ENCODE data around the gene EFHB.

Gene EFHB

GRCh38 chr3:19932422-19932821 is 1.6 kb downstream of the EFHB start:
- no peak for TF ChIP-seq CTCF (IDR thresholded peaks at IDR 0.05; ENCODE audit: low read depth, low read length, missing control alignments)
- H3K4me3 ChIP-seq (replicated peaks; ENCODE audit: low read depth, low read length): no peak overlapping the region
- DNase-seq (ENCODE audit: extremely low read depth, low read depth): no peak

- H3K4me3 ChIP-seq (replicated peaks; ENCODE audit: low read depth, low read length): no peak overlapping the region
- DNase-seq (ENCODE audit: extremely low read depth, low read depth): no peak
- no peak for TF ChIP-seq CTCF (IDR thresholded peaks at IDR 0.05; ENCODE audit: low read depth, low read length, missing control alignments)
Observed at GRCh38 chr3:19931767-19932188, 2.2 kb downstream of the EFHB start.

GRCh38 chr3:19931180-19931692 is 2.8 kb downstream of the EFHB start:
- H3K4me3 ChIP-seq (replicated peaks; ENCODE audit: low read depth, low read length): no peak overlapping the region
- no peak for DNase-seq (ENCODE audit: extremely low read depth, low read depth)
- no peak for TF ChIP-seq CTCF (IDR thresholded peaks at IDR 0.05; ENCODE audit: low read depth, low read length, missing control alignments)

- no peak for TF ChIP-seq CTCF (IDR thresholded peaks at IDR 0.05; ENCODE audit: low read depth, low read length, missing control alignments)
- no peak for DNase-seq (ENCODE audit: extremely low read depth, low read depth)
- H3K4me3 ChIP-seq (replicated peaks; ENCODE audit: low read depth, low read length): no peak overlapping the region
Observed at GRCh38 chr3:19920401-19921080, 13.5 kb downstream of the EFHB start.

GRCh38 chr3:19917167-19917566 is 16.9 kb downstream of the EFHB start:
- no peak for DNase-seq (ENCODE audit: extremely low read depth, low read depth)
- TF ChIP-seq CTCF (IDR thresholded peaks at IDR 0.05; ENCODE audit: low read depth, low read length, missing control alignments): no peak
- no peak overlapping the region for H3K4me3 ChIP-seq (replicated peaks; ENCODE audit: low read depth, low read length)

GRCh38 chr3:19911452-19911851 is 22.6 kb downstream of the EFHB start:
- DNase-seq (ENCODE audit: extremely low read depth, low read depth): no peak
- no peak for TF ChIP-seq CTCF (IDR thresholded peaks at IDR 0.05; ENCODE audit: low read depth, low read length, missing control alignments)
- H3K4me3 ChIP-seq (replicated peaks; ENCODE audit: low read depth, low read length): no peak overlapping the region

- no peak overlapping the region for H3K4me3 ChIP-seq (replicated peaks; ENCODE audit: low read depth, low read length)
- no peak for DNase-seq (ENCODE audit: extremely low read depth, low read depth)
- TF ChIP-seq CTCF (IDR thresholded peaks at IDR 0.05; ENCODE audit: low read depth, low read length, missing control alignments): no peak
Observed at GRCh38 chr3:19907523-19907922, 26.5 kb downstream of the EFHB start.

All from HFF-Myc (cell line).